GM19468 (cell line): ENCODE data around the gene TEC.
"Not testable (repeated sequence)": the region's sequence is repeated elsewhere in the genome, so short reads cannot be mapped to it uniquely, and the experiment has no call there.

Experiments
- ATAC-seq: cut with Tn5 transposase; IDR thresholded peaks from one replicate; pipeline ENCODE4 v1.9.1; 2021; ENCODE audit warnings: mild to moderate bottlenecking, moderate library complexity, moderate number of reproducible peaks; ENCODE audit not compliant: unreplicated experiment; ENCODE audit errors: extremely low read depth

Gene TEC

GRCh38 chr4:48173056-48173991, 96.3 kb downstream of the TEC start:
- ATAC-seq = no peak

GRCh38 chr4:48172651-48173050, 97.0 kb downstream of the TEC start:
- no peak for ATAC-seq

- ATAC-seq = no peak
Observed at GRCh38 chr4:48169636-48170035, 100.0 kb downstream of the TEC start.

DNA sequence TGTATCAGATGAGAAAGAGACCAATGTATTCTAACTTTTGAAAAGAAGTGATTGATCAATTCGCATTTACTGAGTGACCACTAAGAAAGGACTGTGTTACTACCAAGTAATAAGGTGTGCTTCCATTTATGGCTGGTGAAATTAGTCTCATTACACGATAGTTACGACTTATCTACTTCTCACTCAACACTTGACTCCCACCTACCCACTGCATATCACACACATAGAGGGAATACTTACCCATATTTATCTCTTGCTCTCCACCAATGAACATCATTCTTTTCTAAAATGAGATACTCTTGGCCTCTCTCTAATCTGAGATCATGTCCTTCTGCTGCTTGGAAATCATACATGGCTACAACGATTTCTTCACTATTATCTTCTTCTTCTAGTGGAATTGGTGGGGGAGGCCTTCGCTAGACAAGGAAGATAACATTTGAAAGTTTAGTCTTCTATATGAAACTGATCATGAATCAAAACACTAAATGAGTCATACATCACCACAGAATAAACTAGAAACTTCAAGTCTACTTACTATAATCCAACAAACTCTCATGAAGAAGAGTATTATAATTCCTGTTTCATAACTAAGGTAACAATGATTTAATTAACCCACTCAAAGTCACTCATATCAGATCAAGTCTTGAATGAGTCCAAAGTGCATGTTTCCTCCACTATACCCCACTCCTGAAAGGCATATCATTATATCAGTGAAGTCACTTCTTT, 101.9 kb downstream of the TEC start:
- ATAC-seq = no peak

GRCh38 chr4:48164561-48164960, 105.1 kb downstream of the TEC start:
- not testable (repeated sequence) for ATAC-seq

- no peak for ATAC-seq
Observed at GRCh38 chr4:48163746-48164145, 105.9 kb downstream of the TEC start.

GRCh38 chr4:48162162-48162561, 107.5 kb downstream of the TEC start:
- no peak for ATAC-seq

- ATAC-seq = no peak
Observed at GRCh38 chr4:48157271-48157670, 112.4 kb downstream of the TEC start.

DNA sequence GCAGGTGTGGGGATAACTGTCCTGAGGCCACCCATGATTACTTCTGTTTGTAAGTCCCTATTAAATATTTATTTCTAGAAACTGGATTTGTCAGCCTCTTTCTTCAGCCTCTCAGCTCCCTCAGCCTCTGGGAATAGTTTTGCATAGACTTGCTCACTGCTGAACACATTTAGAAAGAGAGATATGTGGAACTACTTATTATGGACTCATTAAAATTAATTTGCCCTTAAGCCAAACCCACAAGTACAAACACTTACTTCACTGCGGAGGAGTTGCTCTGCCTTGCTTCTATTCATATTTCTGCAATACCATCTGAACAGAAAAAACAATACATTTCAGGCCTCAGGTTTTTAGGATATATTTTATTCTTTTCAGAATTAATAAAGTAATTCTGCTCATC, 113.2 kb downstream of the TEC start:
- ATAC-seq = no peak

- ATAC-seq = peak; percentile 39
Observed at GRCh38 chr4:48153791-48154550, 115.7 kb downstream of the TEC start.

GRCh38 chr4:48152259-48152658, 117.4 kb downstream of the TEC start:
- no peak for ATAC-seq

DNA sequence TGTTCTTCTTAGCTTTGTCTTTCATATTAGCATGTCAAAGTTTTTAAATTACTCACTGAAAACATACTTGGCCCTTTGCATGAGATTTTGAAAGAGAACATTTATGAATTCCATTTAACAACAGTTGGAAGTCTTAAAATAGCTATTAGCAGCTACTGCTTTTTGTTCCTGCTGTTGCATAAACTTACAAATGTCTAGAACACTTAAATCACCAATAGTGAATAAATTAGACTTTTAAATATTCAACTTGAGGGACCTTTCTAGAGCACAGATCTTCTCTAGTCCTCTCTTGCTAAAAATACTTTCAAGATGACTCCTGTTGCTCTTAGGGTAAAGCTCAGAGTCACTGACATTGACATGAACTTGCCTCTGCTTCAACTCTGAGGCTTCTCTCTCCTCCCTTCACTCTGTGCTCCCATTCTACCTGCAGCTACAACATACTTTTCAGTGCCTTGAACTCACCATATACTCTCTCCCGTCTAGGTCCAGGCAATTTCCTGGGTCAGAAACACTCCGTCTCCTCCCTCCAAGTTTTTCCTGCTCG, 119.7 kb downstream of the TEC start:
- no peak for ATAC-seq

DNA sequence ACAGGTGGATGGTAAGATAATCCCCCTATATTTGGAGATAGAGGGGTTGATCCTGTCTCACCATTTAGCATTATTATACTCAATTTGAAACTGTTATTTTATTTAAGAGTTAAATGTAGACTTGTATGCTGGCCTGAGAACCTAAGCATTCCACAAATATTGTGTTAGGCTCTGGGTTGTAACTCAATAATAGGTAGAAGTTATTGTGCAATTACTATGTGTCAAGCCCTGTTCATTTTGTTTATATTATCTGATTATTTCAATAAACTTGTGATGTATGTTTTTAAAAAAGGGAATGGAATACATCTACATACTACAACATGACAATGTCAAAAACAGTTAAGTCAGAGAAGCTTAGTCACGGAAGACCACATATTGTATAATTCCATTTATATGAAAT, 122.0 kb downstream of the TEC start:
- no peak for ATAC-seq

DNA sequence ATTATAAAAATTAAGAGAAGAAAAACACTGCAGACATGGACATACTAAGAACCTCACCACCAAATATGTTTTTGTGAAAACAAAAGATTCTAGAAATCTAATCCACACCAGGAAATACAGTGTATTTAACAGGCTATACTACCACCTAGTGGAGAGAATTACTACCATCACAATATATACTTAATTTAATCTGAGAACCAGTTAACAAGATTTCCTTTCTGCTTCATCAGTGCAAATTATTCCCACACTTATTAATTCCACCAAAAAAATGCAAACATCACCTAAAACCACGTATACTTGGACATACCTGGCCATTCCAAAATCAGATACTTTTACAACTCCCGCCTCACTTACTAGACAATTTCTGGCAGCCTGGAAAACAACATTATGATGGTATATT, 128.6 kb downstream of the TEC start:
- ATAC-seq = no peak

GRCh38 chr4:48139691-48140090, 129.9 kb downstream of the TEC start:
- ATAC-seq = no peak

- ATAC-seq = peak; percentile 77
Observed at GRCh38 chr4:48138936-48139335, 130.7 kb downstream of the TEC start.

DNA sequence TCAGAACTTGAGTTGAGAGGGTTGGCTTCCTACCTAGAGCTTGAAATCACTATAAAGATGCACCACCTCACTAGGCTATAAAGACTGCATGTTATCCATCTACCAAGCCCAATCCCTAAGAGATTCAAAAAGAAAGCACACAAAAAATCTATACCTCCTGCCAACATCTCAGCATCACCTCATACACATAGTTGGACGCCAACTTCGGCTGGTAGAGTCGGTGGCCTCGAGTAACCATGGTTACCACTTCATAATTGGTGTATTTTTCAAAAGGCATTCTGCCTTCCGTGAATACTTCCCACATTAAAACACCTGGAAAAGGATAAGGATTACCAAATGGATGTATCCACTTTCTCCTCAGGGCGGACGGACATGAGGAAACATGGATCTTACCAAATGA, 131.1 kb downstream of the TEC start:
- ATAC-seq = no peak

DNA sequence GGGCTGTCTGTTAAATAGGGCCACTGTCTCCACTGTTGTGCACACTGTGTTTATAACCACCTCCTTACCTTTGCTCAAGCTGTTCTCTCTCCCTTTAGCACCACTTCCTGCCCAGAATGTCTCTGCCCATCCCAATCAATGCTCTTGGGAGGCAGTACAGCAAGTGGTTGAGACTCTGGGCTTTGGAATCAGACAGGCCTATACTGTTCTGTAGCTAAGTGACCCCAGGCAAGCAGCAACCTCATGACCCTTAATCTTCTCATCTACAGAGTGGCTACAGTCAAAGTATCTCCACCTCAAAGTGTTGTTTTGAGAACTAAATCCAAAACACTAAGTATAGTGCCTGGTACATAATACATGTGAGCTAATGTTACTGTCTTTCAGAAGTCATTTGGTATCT, 131.8 kb downstream of the TEC start:
- ATAC-seq = no peak

DNA sequence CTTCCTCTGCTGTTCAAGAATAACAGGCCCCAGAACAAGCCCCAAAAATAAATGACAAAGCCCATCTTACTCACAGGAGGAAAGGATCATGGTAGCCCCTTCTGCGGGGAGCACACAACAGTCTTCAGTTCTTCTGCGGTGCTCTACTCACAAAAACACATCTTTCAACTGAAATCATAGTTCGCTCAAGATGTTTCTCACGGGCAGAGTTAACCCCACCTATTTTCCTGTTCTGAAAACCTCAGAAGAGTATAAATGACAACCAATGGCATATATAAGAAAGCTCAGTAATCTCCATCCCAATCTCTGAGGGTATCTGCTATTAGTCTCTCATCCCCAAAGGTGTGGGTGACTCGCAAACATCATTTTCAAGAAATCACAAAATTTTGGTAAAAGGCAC, 135.6 kb downstream of the TEC start, which contains the start of gene TXK:
Gene TXK (minus strand): TSS at position 170 of the 400 bp plus-strand sequence. CDS start 80 bp downstream, at position 90.
- no peak for ATAC-seq

DNA sequence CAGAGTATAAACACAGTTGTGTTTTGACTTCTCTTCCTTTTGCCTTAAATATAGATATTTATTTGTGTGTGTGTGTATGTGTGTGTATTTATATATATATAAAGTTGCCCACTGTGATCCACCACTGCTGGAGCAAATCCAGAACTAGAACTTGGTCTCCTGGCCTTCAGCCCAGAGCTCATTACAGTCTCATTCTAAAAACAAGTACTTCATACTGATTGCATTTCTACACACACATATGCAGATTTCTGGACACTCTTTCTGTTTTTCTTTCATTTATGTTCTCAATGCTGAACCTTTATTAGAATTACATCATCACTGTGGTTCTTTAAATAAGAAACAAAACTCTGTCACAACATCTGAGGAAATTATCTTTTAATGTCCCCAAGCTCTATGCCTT, 136.0 kb downstream of the TEC start:
- ATAC-seq = no peak
